Left lung (tissue), 10 donors: ENCODE results near the gene FBXO42. TPM values are rescaled to one million over a fixed set of nuclear protein-coding genes. Genes with fewer than 3 reads are reported as not detected.

Experiments used
- ATAC-seq: fragments of 200-7000 bp; cut with Tn5 transposase; one replicate; pipeline ENCODE4 v1.9.1; 2020; ENCODE audit warnings: moderate library complexity
- DNase-seq, 4 donors: peaks; one replicate each; pipeline ENCODE4 v3.0.0-alpha.2; 2013 to 2020
- H3K27ac ChIP-seq, 2 donors: fragments of 200-600 bp; sonication (generic) in 1 of 2; one replicate each; pipeline versions ENCODE4 v1.5.0 to v1.8.0; 2020 to 2021
- H3K27me3 ChIP-seq, 2 donors: fragments of 200-600 bp; sonication (generic) in 1 of 2; one replicate each; pipeline versions ENCODE4 v1.5.0 to v1.8.0; 2020 to 2021
- H3K36me3 ChIP-seq, 2 donors: fragments of 200-600 bp; sonication (generic) in 1 of 2; one replicate each; pipeline versions ENCODE4 v1.5.0 to v1.8.0; 2020 to 2021
- H3K4me1 ChIP-seq, 2 donors: fragments of 200-600 bp; one replicate each; pipeline ENCODE4 v1.8.0; 2021
- H3K4me3 ChIP-seq, 2 donors: fragments of 200-600 bp; sonication (generic) in 1 of 2; one replicate each; pipeline versions ENCODE4 v1.5.0 to v1.8.0; 2020 to 2021; ENCODE audit warnings: mild to moderate bottlenecking in 1 of 2
- H3K9me3 ChIP-seq, 2 donors: fragments of 200-600 bp; sonication (generic) in 1 of 2; one replicate each; pipeline versions ENCODE4 v1.5.0 to v1.8.0; 2020 to 2021
- intact Hi-C, 2 donors: fragments of 100-400 bp; cut with DNase I; formaldehyde crosslinking; loops; one replicate each; pipeline versions ENCODE4 v1.11.2 to v1.14.2; 2022
- polyA plus RNA-seq, 6 donors: library from polyadenylated mRNA; unstranded; fragments of 120-200 nt; gene quantifications; one replicate each; pipeline ENCODE4 v1.2.1, GENCODE V29; 2013; ENCODE audit not compliant: insufficient read length in 6 of 6
- total RNA-seq, 2 donors: library from RNA; stranded (reverse); fragmentation: NEBNext Ultra II Directional; extraction: Animal tissue kit (Norgen Biotek cat#: 25700); gene quantifications; one replicate each; pipeline ENCODE4 v1.2.1, GENCODE V29; 2021
- TF ChIP-seq, protein P1 (sequence below), 2 donors: fragments of 200-600 bp; sonication (generic) in 1 of 2; IDR thresholded peaks; one replicate each; pipeline versions ENCODE4 v1.5.0 to v1.8.0; 2021; ENCODE audit warnings: antibody characterized with exemption in 2 of 2
- donor health status: DM: no; HTN: yes; CAD: no.
- donor health status: DM: no; HTN: no; CAD: no.

The FBXO42 gene
- total and polyA plus RNA-seq, 8 donors: 18.8 to 22.4 (median 21.1) TPM

DNA sequence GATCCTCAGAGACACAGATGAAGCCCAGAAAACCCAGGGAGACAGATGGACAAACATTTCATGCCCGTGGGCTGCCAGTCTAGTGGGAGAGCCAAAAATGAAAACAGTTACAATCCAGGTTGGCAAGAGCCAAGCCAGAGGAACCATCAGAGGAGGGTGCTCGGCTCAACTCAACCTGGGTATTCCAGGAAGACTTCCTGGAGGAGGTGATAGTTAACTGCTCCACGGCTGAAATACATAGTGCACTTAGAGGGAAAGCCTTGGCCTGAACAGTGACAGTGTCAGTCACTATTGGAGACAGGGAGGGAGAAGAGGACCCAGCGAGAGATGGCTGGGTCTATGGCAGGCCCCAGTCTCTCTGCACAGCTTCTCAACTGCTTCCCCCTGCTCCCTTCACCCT lies 141.7 kb downstream of the FBXO42 start:
- TF ChIP-seq, protein P1, sequence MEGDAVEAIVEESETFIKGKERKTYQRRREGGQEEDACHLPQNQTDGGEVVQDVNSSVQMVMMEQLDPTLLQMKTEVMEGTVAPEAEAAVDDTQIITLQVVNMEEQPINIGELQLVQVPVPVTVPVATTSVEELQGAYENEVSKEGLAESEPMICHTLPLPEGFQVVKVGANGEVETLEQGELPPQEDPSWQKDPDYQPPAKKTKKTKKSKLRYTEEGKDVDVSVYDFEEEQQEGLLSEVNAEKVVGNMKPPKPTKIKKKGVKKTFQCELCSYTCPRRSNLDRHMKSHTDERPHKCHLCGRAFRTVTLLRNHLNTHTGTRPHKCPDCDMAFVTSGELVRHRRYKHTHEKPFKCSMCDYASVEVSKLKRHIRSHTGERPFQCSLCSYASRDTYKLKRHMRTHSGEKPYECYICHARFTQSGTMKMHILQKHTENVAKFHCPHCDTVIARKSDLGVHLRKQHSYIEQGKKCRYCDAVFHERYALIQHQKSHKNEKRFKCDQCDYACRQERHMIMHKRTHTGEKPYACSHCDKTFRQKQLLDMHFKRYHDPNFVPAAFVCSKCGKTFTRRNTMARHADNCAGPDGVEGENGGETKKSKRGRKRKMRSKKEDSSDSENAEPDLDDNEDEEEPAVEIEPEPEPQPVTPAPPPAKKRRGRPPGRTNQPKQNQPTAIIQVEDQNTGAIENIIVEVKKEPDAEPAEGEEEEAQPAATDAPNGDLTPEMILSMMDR (IDR thresholded peaks at IDR 0.05): no peak
- Histone ChIP-seq H3K4me3 (no peak overlapping the region), H3K4me1 (peaks cover 6 to 20% of the 10 kb centered on the region in 2 donors), H3K27ac (no peak overlapping the region), H3K36me3 (no peaks in the 10 kb centered on the region), H3K9me3 (no peaks in the 10 kb centered on the region), H3K27me3 (no peaks in the 10 kb centered on the region)
- DNase-seq: peak in 1 of 4 donors; percentile 27
- no peak for ATAC-seq
- intact Hi-C loops: no loop called here

DNA sequence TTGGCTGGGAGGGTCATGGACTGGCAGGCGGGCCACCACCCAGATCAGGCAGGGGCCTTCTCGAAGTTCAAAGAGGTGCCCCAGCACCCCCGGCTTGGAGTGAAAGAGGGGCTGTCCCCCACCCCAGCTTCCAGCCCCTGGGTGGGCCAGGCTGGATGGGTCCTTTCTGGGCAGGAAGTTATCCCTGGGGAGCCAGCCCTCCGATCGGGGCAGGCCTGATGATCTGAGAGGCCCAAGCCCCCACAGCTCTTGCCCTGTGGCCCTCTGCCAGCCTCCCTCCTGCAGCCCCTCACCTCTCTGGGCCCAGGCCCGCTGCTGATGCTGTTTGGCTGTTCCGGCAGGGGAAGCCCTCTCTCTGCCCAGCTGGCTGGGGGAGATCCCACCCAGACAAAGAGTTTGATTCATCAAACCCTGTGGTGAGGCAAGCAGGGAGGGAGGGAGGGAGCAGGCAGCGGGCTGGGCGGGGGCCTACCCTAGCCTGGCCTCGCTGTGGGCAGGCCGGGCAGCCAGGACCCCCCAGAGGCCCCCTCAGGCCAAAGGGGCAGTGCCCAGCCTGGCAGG lies 142.4 kb downstream of the FBXO42 start:
- Histone ChIP-seq H3K27me3 (no peaks in the 10 kb centered on the region), H3K4me1 (peaks cover 6 to 22% of the 10 kb centered on the region in 2 donors), H3K36me3 (no peaks in the 10 kb centered on the region), H3K27ac (no peak overlapping the region), H3K9me3 (no peaks in the 10 kb centered on the region), H3K4me3 (no peak overlapping the region)
- TF ChIP-seq, protein P1 (IDR thresholded peaks at IDR 0.05): no peak
- ATAC-seq (no peak), DNase-seq (peak in 1 of 4 donors; percentile 63)
- intact Hi-C loops: no loop called here

GRCh38 chr1:16209132-16209846 lies 143.0 kb downstream of the FBXO42 start:
- Histone ChIP-seq H3K27ac (no peak overlapping the region), H3K9me3 (no peaks in the 10 kb centered on the region), H3K4me1 (peaks cover 6 to 22% of the 10 kb centered on the region in 2 donors), H3K4me3 (no peak overlapping the region), H3K36me3 (no peaks in the 10 kb centered on the region), H3K27me3 (no peaks in the 10 kb centered on the region)
- intact Hi-C loops: no loop called here
- no peak for ATAC-seq
- TF ChIP-seq, protein P1 (IDR thresholded peaks at IDR 0.05): no peak
- no peak for DNase-seq

GRCh38 chr1:16208270-16208987 lies 143.9 kb downstream of the FBXO42 start:
- no peak overlapping the region for H3K27ac ChIP-seq
- intact Hi-C loops: no loop called here
- TF ChIP-seq, protein P1 (IDR thresholded peaks at IDR 0.05): no peak

More at GRCh38 chr1:16208270-16208987, 143.9 kb downstream of the FBXO42 start:
- Histone ChIP-seq H3K4me1 (peaks cover 6 to 22% of the 10 kb centered on the region in 2 donors), H3K36me3 (no peaks in the 10 kb centered on the region), H3K9me3 (no peaks in the 10 kb centered on the region), H3K4me3 (no peak overlapping the region), H3K27me3 (no peaks in the 10 kb centered on the region)
- ATAC-seq (no peak), DNase-seq (peak in 1 of 4 donors; percentile 68)
